ENCODE data around the gene CLIP4.
A peak's percentile ranks its signal among the peaks of the same experiment; 100 is the strongest.

CLIP4 gene

DNA sequence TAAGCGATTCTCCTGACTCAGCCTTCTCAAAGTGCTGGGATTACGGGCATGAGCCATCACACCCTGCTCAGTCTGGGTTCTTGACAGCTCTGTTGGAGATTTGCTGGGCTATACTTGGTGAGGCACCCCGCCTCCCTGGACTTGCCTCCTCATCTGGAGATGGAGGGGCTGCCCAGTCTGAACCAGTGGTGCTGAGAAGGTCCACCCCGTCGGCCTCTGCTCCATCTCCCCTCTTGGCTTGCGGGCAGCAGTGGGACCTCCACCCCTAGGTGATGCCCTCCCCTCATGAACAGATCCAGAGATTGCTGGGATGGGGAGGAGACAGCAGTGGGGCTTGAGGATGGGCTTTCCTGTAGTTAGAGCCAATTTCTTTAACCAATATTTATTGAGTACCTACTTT, 120.9 kb downstream of the CLIP4 start:
- H3K4me3 ChIP-seq (ENCODE audit: low read depth, low read length) = no peak overlapping the region
- DNase-seq (ENCODE audit: low read depth) = no peak
- TF ChIP-seq, protein P1, sequence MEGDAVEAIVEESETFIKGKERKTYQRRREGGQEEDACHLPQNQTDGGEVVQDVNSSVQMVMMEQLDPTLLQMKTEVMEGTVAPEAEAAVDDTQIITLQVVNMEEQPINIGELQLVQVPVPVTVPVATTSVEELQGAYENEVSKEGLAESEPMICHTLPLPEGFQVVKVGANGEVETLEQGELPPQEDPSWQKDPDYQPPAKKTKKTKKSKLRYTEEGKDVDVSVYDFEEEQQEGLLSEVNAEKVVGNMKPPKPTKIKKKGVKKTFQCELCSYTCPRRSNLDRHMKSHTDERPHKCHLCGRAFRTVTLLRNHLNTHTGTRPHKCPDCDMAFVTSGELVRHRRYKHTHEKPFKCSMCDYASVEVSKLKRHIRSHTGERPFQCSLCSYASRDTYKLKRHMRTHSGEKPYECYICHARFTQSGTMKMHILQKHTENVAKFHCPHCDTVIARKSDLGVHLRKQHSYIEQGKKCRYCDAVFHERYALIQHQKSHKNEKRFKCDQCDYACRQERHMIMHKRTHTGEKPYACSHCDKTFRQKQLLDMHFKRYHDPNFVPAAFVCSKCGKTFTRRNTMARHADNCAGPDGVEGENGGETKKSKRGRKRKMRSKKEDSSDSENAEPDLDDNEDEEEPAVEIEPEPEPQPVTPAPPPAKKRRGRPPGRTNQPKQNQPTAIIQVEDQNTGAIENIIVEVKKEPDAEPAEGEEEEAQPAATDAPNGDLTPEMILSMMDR (IDR thresholded peaks at IDR 0.05; ENCODE audit: control insufficient read depth, extremely low read depth, insufficient read depth) = no peak

DNA sequence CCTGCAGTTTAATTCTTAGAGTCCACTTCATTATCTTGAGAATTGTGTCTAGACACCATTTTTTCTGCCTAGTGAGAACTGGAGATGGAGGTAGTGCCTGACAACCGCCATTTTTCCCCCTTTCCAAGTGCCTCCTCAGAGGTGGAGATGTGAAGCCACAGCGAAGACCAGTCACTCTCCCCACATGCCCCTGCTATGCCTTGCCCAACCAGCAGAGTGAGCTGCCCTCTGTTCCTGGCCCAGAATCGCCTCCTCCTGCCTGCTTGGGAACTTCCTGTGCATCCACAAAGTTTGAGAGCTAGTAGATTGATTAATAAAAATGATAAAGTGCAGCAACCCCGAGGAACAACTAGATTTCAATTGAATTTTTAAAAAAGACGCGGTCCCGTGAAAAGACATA, 123.3 kb downstream of the CLIP4 start:
- no peak overlapping the region for H3K4me3 ChIP-seq (ENCODE audit: low read depth, low read length)
- TF ChIP-seq, protein P1 (IDR thresholded peaks at IDR 0.05; ENCODE audit: control insufficient read depth, extremely low read depth, insufficient read depth) = peak; percentile 76
- no peak for DNase-seq (ENCODE audit: low read depth)
